Measurements from ENCODE around the gene USP10.

- TF ChIP-seq CTCF (IDR thresholded peaks at IDR 0.05; ENCODE audit: insufficient read depth, low read depth, low read length) (no peak), EZH2 (IDR thresholded peaks at IDR 0.05; ENCODE audit: insufficient read depth, low read length) (no peak)
Observed at GRCh38 chr16:84804326-84804725, 104.5 kb downstream of the USP10 start.
